ENCODE data around the gene ITPKB.

The ITPKB gene

GRCh38 chr1:226656601-226657277 is 82.3 kb downstream of the ITPKB start:
- no peak for DNase-seq
- H3K27me3 Mint-ChIP-seq: no peaks in the 10 kb centered on the region
- H3K36me3 Mint-ChIP-seq (ENCODE audit: low read depth): peaks cover 35% of the 10 kb centered on the region
- H3K4me1 Mint-ChIP-seq (ENCODE audit: low read depth): peaks cover 30% of the 10 kb centered on the region
- H3K27ac Mint-ChIP-seq: no peak overlapping the region
- H3K4me3 Mint-ChIP-seq: peak overlapping the region; percentile 53
- H3K9me3 Mint-ChIP-seq: no peaks in the 10 kb centered on the region

- Mint-ChIP-seq H3K27ac (no peak overlapping the region), H3K36me3 (ENCODE audit: low read depth) (peaks cover 30% of the 10 kb centered on the region), H3K4me1 (ENCODE audit: low read depth) (peaks cover 25% of the 10 kb centered on the region), H3K4me3 (peak overlapping the region; percentile 53), H3K27me3 (no peaks in the 10 kb centered on the region), H3K9me3 (no peaks in the 10 kb centered on the region)
- no peak for DNase-seq
These were observed 82.9 kb downstream of the ITPKB start for GRCh38 chr1:226656201-226656600.

GRCh38 chr1:226655251-226656163 is 83.6 kb downstream of the ITPKB start:
- Mint-ChIP-seq H3K27ac (no peak overlapping the region), H3K4me1 (ENCODE audit: low read depth) (peaks cover 25% of the 10 kb centered on the region), H3K9me3 (no peaks in the 10 kb centered on the region), H3K27me3 (no peaks in the 10 kb centered on the region), H3K4me3 (peak overlapping the region; percentile 80), H3K36me3 (ENCODE audit: low read depth) (peaks cover 25% of the 10 kb centered on the region)
- no peak for DNase-seq

- Mint-ChIP-seq H3K27ac (no peak overlapping the region), H3K4me3 (peak overlapping the region; percentile 80), H3K9me3 (no peaks in the 10 kb centered on the region), H3K27me3 (no peaks in the 10 kb centered on the region), H3K4me1 (ENCODE audit: low read depth) (peaks cover 25% of the 10 kb centered on the region), H3K36me3 (ENCODE audit: low read depth) (peaks cover 22% of the 10 kb centered on the region)
- no peak for DNase-seq
These were observed 84.4 kb downstream of the ITPKB start for GRCh38 chr1:226654668-226655055.

- H3K9me3 Mint-ChIP-seq: no peaks in the 10 kb centered on the region
- H3K27ac Mint-ChIP-seq: no peak overlapping the region
- H3K27me3 Mint-ChIP-seq: no peaks in the 10 kb centered on the region
- H3K36me3 Mint-ChIP-seq (ENCODE audit: low read depth): peaks cover 26% of the 10 kb centered on the region
- DNase-seq: no peak
- peak overlapping the region; percentile 80 for H3K4me3 Mint-ChIP-seq
- peaks cover 24% of the 10 kb centered on the region for H3K4me1 Mint-ChIP-seq (ENCODE audit: low read depth)
These were observed 84.9 kb downstream of the ITPKB start for GRCh38 chr1:226654046-226654667.

GRCh38 chr1:226653311-226653921 is 85.7 kb downstream of the ITPKB start:
- H3K27ac Mint-ChIP-seq: no peak overlapping the region
- H3K36me3 Mint-ChIP-seq (ENCODE audit: low read depth): peaks cover 32% of the 10 kb centered on the region
- no peaks in the 10 kb centered on the region for H3K9me3 Mint-ChIP-seq
- H3K4me3 Mint-ChIP-seq: peak overlapping the region; percentile 80
- H3K27me3 Mint-ChIP-seq: no peaks in the 10 kb centered on the region
- DNase-seq: peak; percentile 68
- H3K4me1 Mint-ChIP-seq (ENCODE audit: low read depth): peaks cover 27% of the 10 kb centered on the region

GRCh38 chr1:226652613-226653012 is 86.5 kb downstream of the ITPKB start:
- Mint-ChIP-seq H3K27me3 (no peaks in the 10 kb centered on the region), H3K36me3 (ENCODE audit: low read depth) (peaks cover 35% of the 10 kb centered on the region), H3K4me3 (no peak overlapping the region), H3K27ac (no peak overlapping the region), H3K4me1 (ENCODE audit: low read depth) (peaks cover 32% of the 10 kb centered on the region), H3K9me3 (no peaks in the 10 kb centered on the region)
- no peak for DNase-seq

GRCh38 chr1:226651732-226652105 is 87.4 kb downstream of the ITPKB start:
- Mint-ChIP-seq H3K36me3 (ENCODE audit: low read depth) (peaks cover 40% of the 10 kb centered on the region), H3K27ac (no peak overlapping the region), H3K4me3 (no peak overlapping the region), H3K27me3 (no peaks in the 10 kb centered on the region), H3K9me3 (no peaks in the 10 kb centered on the region), H3K4me1 (ENCODE audit: low read depth) (peaks cover 41% of the 10 kb centered on the region)
- DNase-seq: no peak

GRCh38 chr1:226651041-226651731 is 87.9 kb downstream of the ITPKB start:
- H3K36me3 Mint-ChIP-seq (ENCODE audit: low read depth): peaks cover 41% of the 10 kb centered on the region
- no peaks in the 10 kb centered on the region for H3K27me3 Mint-ChIP-seq
- no peaks in the 10 kb centered on the region for H3K9me3 Mint-ChIP-seq
- H3K27ac Mint-ChIP-seq: no peak overlapping the region
- H3K4me3 Mint-ChIP-seq: no peak overlapping the region
- H3K4me1 Mint-ChIP-seq (ENCODE audit: low read depth): peaks cover 46% of the 10 kb centered on the region
- DNase-seq: no peak

GRCh38 chr1:226650236-226650841 is 88.7 kb downstream of the ITPKB start:
- Mint-ChIP-seq H3K36me3 (ENCODE audit: low read depth) (peaks cover 47% of the 10 kb centered on the region), H3K4me3 (no peak overlapping the region), H3K9me3 (no peaks in the 10 kb centered on the region), H3K27me3 (no peaks in the 10 kb centered on the region), H3K4me1 (ENCODE audit: low read depth) (peaks cover 55% of the 10 kb centered on the region), H3K27ac (no peak overlapping the region)
- no peak for DNase-seq

- Mint-ChIP-seq H3K27ac (no peak overlapping the region), H3K27me3 (no peaks in the 10 kb centered on the region), H3K9me3 (no peaks in the 10 kb centered on the region), H3K36me3 (ENCODE audit: low read depth) (peaks cover 51% of the 10 kb centered on the region), H3K4me3 (no peak overlapping the region), H3K4me1 (ENCODE audit: low read depth) (peaks cover 60% of the 10 kb centered on the region)
- DNase-seq: no peak
These were observed 89.3 kb downstream of the ITPKB start for GRCh38 chr1:226649780-226650179.

GRCh38 chr1:226649244-226649643 is 89.8 kb downstream of the ITPKB start:
- Mint-ChIP-seq H3K4me3 (no peak overlapping the region), H3K36me3 (ENCODE audit: low read depth) (peaks cover 57% of the 10 kb centered on the region), H3K9me3 (no peaks in the 10 kb centered on the region), H3K27me3 (no peaks in the 10 kb centered on the region), H3K4me1 (ENCODE audit: low read depth) (peaks cover 66% of the 10 kb centered on the region), H3K27ac (peak overlapping the region; percentile 64)
- DNase-seq: no peak

GRCh38 chr1:226648421-226648820 is 90.7 kb downstream of the ITPKB start:
- Mint-ChIP-seq H3K4me3 (no peak overlapping the region), H3K27ac (peak overlapping the region; percentile 79), H3K36me3 (ENCODE audit: low read depth) (peaks cover 63% of the 10 kb centered on the region), H3K27me3 (no peaks in the 10 kb centered on the region), H3K4me1 (ENCODE audit: low read depth) (peaks cover 74% of the 10 kb centered on the region), H3K9me3 (no peaks in the 10 kb centered on the region)
- no peak for DNase-seq

GRCh38 chr1:226647719-226648118 is 91.4 kb downstream of the ITPKB start:
- H3K27ac Mint-ChIP-seq: peak overlapping the region; percentile 79
- no peaks in the 10 kb centered on the region for H3K9me3 Mint-ChIP-seq
- no peak for DNase-seq
- H3K4me3 Mint-ChIP-seq: no peak overlapping the region
- H3K36me3 Mint-ChIP-seq (ENCODE audit: low read depth): peaks cover 70% of the 10 kb centered on the region
- H3K27me3 Mint-ChIP-seq: no peaks in the 10 kb centered on the region
- peaks cover 81% of the 10 kb centered on the region for H3K4me1 Mint-ChIP-seq (ENCODE audit: low read depth)
